CD4-positive, alpha-beta T cell treated with Interleukin-6 for 4 hours (primary cell): ENCODE measurements around the gene FZD2.
"Not testable (repeated sequence)": the region's sequence is repeated elsewhere in the genome, so short reads cannot be mapped to it uniquely, and the experiment has no call there.

Experiments used
- DNase-seq: peaks from one replicate; pipeline ENCODE4 v3.0.0-alpha.2; 2020; ENCODE audit warnings: mixed read lengths

The FZD2 gene

DNA sequence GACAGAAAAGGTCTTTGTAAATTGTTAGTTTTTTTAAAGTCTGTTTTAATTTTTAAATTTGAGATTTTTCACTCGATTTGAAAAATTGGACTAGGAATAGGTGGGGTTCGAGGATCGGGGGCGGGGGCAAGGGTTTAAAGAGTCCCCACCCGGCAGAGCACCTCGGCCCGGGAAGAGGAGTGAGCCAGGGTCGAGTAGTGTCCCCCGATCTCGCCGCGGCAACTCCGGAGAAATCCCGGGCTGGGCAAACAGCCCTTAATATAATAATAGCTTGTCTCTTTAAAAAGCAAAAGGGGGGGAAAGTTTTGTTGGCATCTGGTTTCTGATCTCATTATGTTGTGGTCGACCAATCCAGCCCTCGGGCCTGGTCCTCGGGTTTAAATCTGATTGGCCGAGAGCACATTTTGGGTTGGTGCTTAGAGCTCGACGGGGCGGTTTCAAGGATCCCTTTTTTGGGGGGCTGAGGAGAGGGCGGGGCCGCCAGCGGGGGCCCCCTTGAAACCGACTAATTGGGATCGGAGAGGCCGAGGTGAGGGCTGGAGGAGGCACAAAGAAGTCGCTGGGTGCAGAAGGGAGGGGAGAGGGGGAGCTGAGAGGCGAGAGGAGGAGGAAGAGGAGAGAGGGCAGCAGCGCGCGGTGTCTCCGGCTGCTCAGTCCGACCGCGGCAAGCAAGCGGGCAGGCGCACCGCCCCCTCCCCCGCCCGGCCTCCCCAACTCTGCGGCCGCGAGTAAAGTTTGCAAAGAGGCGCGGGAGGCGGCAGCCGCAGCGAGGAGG lies at the start of gene FZD2:
Gene FZD2 (plus strand): TSS at position 653 of the 775 bp plus-strand sequence. CDS start 205 bp downstream, outside the sequence.
- DNase-seq = peak; percentile 37

DNA sequence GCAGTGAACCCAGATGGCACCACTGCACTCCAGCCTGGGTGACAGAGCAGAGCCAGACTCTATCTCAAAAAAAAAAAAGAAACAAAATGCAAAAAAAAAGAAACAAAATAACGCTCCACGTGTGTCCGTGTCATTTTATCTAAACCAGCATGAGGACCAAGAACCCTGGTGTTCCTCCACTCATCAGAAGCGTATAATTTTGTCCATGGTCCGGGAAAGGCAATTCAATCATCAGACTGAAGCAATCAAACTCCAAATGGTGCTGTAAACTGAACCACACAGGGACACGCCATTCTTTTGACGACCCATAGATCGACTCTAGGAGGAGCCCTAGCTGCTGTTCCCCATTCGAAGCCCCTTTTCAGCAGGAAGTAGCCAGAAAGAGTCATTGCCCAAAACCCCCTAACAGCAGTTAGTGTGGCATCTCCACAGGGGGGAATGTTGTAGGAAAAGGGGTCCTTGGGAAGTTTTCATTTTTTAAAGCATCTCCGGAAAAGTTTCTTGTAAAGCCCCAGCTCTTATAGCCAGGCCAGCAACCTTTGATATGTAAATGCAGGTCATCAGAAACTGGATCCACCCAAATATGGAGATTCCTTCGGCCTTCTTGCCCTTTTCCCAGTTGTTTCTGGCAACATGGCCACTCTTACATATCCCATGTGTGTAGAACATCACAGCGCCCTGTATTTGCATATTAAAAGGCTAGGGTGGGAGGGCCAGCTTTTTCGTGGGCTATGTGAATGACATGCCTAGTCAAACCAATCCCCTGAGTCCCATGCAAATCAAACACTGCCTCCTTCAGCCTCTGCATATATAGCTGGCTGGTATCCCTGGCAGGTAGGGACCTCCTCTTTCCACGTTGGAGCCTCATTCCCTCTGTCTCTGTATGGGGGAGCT lies 45.8 kb upstream of the FZD2 start:
- DNase-seq = not testable (repeated sequence)

DNA sequence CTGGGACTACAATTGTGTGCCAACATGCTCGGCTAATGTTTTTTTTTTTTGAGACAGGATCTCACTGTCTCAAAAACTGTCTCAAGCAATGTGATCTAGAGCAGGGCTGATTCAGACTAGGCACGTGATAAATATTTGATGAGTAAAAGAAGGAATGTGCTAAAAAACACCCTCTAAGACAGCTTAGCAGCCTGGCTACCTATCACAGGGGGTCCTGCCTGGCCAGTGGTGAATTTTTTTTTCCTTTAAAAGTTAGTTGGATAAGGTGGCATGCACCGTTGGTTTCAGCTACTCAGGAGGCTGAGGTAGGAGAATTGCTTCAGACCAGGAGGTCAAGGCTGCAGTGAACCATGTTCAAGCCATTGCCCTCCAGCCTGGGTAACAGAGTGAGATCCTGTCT lies 39.3 kb upstream of the FZD2 start:
- DNase-seq = no peak

DNA sequence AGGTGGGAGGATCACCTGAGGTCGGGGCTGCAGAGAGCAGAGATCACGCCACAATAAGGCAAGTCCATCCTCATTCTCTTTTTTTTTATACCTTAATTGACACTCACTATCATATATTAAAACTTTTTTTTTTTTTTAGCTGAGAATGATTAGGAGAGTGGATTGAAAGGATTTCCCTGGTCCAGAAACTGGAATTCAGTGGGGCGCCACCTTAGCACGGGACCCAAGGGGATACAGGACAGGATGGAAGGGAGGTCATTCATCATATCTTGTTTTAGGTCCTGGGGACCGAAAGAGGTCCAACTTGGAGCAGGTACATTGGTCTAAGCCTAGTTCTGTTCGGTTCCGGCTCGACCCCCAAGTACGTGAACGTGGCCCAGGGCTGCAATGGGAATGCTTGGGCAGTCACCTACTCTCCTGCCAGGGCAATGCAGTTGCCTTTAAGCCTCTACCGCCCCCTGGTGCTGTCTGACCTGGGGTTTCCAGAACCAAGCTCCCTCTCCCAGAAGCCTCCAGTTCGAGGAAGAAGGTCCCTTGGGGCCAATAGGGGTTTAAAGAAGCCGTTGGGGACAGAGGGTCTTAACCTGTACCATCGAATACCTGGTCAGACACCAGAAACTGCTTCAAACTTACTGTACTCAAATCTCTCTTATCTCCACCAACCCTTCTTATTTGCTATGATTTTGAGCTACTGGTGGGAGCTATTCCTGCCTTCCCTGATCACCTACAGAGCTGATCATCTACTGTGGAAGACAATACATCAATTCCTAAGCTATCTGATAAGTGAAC lies 34.2 kb upstream of the FZD2 start:
- peak; percentile 51 for DNase-seq

DNA sequence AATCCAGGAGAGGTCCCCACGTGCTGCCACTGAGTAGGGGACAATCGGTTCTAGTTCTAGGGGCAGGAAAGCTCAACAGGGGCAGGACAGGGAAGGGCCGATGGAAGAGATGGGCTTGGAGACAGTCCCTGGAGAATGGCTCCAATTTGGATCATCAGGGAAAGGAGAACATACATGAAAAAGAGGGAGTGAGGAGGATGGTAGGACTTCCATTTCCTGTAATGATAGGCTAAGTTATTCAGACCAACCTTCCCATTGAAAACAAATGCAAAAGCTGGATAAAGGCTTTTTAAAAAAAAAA lies 33.7 kb upstream of the FZD2 start:
- no peak for DNase-seq

DNA sequence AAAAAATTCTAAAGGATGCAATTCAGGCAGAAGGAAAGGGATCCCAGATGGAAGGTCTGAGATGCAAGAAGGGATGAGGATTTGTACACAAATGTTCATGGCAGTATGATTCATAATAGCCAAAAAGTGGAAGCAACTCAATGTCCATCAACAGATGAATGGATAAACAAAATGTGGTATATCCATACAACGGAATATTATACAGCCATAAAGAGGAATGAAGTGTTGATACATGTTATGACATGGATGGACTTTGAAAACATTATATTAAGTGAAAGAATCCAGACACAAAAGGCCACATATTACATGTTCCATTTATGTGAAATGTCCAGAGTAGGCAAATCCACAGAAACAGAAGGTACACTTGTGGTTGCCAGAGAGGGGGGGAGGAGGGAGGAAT lies 30.2 kb upstream of the FZD2 start:
- DNase-seq = no peak

DNA sequence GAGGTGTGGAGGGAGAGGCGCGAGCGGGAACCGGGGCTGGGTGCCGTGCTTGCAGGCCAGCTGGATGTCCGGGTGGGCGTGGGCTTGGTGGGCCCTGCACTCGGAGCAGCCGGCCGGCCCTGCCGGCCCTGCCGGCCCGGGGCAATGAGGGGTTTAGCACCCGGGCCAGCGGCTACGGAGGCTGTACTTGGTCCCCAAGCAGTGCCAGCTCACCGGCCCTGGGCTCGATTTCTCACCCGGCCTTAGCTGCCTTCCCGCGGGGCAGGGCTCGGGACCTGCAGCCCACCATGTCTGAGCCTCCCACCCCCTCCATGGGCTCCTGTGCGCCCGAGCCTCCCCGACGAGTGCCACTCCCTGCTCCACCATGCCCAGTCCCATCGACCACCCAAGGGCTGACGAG lies 29.3 kb upstream of the FZD2 start:
- no peak for DNase-seq

DNA sequence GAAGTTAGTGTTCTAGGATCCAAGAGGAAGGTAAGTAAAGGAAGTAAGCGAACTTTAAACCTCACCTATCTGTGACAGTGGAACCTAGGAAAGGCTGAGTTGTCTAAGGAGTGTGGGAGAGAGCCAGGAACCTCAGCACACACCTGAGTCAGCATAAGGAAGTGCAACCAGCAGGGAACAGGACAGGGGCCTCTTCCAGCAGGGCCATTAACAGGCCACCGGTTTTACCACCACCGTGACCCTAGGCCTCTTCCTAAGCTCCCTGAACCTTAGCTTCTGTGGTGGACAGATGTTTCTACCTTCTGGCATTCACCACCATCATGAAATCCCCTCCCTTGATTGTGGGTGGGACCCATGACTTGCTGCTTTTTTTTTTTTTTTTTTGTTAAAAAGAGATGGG lies 27.4 kb upstream of the FZD2 start:
- DNase-seq = no peak

DNA sequence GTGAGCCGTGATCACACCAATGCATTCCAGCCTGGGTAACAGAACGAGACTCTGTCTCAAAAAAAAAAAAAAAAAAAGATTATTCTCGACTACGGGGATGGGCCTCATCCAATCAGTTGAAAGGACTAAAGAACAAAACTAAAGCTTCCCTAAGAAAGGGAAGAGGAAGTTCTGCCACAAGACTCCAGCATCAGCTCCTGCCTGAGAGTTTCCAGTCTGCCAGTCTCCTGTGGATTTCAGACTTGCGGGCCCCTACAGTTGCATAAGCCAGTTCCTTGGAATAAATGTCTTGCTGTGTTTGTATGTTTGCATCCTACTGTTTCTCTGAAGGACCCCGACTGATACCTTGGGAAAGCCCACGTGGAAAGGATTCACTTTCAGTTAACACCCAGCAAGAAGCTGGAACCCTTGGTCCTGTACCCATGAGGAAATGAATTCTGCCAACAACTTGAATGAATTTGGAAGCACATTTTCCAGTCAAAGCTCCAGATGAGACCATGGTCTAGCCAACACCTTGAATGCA lies 26.3 kb upstream of the FZD2 start:
- no peak for DNase-seq

DNA sequence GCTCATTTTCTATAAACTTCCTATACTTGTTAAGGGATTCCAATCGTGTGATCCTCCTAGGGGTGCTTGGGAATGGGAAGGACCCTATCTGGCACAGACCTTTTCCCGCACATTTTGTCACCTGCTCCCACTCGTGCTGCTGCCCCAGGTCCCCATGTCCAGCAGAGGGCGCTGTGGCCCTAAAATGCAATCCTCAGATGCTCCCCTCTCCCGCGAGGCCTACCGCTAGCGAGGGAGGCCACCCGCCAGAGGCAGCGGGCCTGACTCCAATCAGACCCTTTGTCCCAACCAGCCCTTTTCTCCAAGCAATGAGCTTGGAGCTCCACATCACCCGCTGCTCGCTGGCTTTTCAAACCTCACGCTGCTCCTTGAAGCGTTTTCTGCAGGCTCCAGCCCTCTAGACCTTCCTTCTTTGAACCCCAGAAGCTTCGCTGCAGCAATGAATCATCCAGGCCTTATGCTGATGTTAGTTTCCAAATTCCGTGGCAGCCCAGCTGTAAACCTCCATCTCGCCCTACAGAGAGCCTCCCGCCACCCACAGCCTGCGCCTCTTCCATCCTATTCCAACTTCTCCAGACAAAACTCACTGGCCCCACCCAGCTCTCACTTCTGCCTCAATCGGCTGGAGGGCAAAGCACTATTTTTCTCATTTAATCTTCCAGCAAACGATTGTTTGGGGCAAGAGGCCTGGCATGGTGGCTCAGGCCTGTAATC lies 23.6 kb upstream of the FZD2 start:
- DNase-seq = peak; percentile 88

DNA sequence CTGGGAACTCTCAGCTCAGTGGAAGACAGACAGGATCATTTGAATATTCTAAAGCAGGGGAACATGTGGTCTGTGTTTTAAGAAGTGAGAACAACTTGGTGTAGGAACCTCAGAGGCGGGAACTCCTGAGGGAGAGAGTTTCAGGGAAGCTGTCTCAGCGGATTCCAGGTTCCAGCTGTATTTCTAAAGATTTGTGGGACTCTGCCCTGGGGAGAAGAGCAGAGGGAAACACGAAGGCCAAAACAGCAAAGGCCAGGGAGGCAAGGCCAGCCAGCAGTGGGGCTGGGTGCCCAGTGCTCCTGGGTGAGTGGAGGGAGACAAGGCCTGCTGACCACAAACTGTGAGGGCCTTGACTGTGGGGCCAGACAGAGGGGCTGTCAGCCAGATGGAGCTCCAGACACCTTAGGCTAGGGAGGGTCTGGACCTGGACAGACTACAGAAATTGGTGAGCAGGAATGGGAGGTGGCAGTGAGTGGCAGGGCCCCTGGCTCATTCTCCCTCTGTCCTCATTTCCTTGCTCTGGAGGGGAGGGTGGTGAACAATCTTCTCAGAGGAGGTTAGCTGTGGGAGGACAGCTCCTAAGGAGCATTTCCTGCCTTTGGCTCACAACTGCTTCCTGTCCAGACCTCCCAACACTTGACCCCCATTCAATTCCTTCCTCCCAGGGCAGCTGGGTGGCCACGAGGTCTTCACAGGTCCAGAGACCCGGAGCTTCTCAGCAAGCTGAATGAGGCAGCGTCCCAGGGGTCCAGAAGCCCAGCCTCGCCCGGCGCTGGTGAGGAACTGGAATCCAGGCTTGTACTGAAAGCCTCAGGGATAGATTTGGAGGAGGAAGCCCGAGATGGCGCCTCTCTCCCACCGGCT lies 21.0 kb upstream of the FZD2 start:
- no peak for DNase-seq

DNA sequence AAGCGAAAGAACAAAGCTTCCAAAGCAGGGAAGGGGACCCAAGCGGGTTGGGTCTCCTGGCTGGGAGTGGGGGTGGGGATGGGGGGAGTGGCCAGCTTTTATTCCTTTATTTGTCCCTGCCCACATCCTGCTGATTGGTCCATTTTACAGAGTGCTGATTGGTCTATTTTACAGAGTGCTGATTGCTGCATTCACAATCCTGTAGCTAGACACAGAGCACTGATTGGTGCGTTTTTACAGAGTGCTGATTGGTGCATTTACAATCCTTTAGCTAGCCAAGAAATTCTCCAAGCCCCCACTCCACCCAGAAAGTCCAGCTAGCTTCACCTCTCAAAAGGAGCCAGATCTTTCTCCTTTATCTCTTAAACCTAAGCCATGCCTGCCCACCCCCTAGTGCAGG lies 19.4 kb upstream of the FZD2 start:
- DNase-seq = not testable (repeated sequence)

DNA sequence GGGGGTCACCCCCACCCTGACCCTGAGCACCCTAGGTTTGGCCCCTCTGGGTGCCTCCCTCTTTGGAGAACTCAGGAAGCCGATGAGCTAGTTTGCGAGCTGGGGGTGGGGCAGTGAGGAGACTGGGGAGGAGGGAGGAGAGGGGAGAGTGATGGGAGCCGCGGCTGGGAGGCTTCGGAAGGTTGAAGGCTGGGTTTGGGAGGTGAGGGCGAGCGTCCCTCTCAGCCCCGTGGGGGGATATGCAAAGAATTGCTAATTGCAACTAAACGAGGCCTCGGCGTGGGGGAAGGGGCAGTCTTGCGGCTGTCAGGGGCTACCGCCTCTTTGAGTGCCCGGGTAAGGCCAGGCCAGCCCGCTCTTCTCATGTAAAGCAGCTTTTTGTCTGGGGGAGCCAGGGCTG lies 17.6 kb upstream of the FZD2 start:
- no peak for DNase-seq

DNA sequence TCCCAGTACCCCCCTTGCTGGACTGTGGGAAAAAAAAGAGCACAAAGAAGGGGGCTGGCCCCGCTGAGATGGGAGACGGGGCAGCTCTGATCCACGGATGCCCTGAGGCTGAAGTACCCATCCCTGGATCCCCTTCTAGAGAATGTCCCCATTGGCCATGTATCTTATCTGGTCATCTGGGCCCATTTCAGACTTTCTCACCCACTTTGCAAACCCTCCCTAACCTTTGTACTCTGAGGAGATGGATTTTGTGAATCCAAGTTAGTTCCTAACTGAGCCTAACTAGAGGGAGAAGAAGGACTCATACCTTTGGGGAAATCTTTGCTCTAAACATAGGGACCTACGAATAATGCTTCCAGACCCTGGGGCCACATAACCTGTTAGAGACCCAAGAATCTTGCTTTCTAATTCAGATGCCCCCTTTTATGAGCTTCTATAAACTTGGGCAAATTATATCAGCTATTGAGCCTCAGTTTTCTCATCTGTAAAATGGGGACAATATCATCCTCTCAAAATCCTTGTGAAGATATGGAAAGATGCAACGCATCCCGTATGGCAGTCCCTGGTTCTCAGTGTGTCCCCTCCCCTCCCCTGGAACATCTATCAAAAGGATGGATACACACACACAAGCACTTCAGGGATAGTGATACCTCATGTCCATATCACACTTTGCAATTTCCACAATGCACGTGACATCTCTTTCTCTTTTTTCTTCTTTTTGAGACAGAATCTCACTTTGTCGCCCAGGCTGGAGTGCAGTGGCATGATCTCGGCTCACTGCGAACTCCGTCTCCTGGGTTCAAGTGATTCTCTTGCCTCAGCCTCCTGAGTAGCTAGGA lies 16.8 kb upstream of the FZD2 start:
- DNase-seq = no peak

DNA sequence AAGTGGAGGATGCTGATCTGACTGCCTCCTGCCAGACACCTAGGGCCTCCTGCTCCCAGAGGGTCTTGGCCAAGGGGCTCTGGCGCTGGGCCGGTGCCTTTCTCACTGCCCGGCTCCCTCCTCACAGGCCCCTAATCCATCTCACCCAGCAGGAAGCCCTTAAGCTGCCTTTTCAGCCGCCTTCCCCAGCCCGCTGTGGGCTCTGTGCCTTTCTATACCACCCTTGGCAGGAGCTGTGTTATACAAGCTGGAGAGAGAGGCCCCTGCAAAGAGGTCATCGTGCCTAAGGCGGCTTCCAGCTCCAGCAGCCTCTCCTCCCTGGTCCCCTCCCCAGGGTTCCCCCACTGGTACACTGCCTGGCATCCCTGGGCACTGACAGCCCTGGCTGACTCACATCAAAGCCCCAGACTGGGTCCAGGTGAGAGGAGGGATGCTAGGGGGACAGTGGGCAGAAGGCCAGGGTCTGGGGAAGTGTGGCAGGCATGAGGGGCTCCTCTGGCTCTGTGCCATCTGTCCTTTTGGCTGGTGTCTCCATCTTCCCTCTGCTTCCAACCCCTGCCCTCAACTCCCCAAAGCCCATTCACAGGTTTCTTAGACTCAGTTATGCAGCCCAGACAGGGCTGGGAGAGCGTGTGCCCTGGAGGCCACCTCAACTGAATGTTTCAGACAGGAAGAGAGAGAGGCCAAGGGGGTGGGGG lies 15.3 kb upstream of the FZD2 start:
- no peak for DNase-seq

DNA sequence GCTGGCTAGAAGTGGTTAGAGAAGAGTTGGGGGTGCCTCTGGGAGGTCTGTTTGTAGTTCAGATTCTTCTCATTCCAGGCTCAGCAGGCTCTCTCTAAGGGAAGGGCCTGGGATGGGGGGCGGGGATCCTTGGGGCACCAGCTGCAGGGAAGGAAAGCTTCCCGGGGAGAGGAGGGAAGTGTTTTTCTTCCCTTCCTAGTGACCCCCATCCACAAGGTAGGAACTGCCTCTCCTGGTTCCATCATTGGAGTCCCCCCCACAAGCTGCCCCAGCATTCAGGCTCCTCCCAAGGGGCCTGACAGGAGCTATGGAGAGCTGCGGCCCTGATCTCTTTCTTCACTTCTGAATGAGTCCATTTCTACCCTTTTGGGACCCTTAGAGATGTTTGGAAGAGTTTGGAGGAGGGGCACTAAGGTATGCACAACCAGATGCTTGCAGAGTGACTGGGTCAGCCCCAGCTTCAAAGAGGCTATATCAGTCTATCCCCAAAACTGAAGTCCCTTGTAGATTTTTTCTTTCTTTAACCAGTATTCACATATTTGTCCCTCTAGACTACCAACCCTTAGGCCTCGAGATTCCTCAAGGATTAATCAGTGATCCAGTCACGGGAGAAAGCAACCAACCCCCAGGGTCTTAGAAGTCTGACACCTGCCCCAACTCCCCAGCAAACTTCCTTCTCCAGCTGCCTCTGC lies 13.9 kb upstream of the FZD2 start:
- no peak for DNase-seq

DNA sequence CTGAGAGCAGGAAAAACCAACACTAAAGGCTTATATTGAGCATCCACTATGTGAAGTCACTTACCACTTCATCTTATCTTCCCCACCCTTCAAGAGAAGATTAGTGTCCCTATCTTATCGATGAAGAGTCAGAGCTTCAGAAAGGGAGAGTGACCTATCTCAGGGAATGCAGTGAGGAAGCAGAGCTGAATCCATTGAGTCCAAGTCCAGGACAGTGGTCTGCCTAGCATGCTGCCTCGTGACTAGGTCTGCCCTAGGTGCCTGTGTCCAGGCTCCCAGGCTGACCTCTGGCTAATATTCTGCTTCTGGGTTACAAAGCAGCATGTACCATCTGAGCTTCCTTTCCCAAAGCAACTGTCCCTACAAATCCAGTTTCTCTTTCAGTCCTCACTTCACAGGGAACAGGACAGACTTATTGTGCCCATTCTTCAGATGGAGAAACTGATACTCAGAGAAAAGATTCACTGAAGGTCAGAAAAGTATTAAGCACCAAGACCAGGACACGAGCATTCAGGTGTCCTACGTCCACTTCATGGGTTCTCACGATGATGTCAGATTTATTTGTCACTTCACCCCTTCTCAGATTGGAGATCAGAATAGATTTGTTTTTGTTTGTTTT lies 13.3 kb upstream of the FZD2 start:
- no peak for DNase-seq

DNA sequence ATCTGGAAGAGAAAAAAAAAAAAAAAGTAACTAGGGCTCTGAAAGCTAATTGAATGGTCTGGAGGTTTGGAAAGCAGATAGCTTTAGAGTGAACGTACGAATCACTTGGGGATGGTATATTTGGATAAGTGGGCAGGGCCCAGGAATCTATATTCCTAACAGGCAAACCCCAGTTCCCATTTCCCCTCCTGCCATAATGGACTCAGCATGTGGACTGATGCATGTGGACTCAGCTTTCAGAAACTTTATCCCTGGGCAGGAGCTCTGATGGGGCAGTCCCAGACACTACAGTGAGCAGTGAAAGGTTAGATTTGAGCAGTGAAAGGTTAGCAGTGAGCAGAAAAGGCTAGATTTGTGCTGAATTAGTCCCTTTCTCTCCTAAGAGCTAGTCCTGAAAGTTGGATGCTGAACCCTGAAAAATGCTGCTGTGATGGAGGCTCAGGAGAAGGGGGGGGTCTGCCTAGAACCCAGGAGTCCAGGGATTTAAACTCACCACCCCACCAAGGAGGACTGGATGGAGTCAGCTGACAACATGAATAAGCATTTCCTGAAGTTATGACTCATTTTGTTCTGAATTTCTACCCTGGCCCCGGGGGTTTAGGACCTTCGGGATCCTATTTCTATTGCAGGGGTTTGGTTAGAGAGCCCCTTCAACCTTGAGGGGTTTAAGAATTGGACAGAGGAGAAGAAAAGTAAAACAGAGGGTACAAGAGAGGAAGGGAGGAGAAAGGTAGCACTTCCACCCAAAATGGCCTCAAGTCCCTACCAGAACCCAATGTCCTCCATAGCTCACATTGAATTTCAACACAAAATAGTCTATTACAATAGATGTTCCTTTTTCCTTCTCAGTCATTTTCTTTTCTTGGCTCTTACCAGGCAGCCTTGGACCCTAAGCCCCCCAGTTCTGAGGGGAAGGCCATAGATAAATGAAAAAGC lies 10.3 kb upstream of the FZD2 start:
- no peak for DNase-seq
